GM21381 (cell line): Measurements from ENCODE around the gene CCND1.

Experiments used
- ATAC-seq: cut with Tn5 transposase; IDR thresholded peaks from one replicate; pipeline ENCODE4 v1.9.1; 2021; ENCODE audit warnings: mild to moderate bottlenecking, moderate library complexity; ENCODE audit not compliant: unreplicated experiment

The CCND1 gene

DNA sequence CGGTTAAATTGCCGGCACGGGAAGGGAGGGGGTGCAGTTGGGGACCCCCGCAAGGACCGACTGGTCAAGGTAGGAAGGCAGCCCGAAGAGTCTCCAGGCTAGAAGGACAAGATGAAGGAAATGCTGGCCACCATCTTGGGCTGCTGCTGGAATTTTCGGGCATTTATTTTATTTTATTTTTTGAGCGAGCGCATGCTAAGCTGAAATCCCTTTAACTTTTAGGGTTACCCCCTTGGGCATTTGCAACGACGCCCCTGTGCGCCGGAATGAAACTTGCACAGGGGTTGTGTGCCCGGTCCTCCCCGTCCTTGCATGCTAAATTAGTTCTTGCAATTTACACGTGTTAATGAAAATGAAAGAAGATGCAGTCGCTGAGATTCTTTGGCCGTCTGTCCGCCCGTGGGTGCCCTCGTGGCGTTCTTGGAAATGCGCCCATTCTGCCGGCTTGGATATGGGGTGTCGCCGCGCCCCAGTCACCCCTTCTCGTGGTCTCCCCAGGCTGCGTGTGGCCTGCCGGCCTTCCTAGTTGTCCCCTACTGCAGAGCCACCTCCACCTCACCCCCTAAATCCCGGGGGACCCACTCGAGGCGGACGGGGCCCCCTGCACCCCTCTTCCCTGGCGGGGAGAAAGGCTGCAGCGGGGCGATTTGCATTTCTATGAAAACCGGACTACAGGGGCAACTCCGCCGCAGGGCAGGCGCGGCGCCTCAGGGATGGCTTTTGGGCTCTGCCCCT lies 529 bp upstream of the CCND1 start:
- ATAC-seq: no peak

DNA sequence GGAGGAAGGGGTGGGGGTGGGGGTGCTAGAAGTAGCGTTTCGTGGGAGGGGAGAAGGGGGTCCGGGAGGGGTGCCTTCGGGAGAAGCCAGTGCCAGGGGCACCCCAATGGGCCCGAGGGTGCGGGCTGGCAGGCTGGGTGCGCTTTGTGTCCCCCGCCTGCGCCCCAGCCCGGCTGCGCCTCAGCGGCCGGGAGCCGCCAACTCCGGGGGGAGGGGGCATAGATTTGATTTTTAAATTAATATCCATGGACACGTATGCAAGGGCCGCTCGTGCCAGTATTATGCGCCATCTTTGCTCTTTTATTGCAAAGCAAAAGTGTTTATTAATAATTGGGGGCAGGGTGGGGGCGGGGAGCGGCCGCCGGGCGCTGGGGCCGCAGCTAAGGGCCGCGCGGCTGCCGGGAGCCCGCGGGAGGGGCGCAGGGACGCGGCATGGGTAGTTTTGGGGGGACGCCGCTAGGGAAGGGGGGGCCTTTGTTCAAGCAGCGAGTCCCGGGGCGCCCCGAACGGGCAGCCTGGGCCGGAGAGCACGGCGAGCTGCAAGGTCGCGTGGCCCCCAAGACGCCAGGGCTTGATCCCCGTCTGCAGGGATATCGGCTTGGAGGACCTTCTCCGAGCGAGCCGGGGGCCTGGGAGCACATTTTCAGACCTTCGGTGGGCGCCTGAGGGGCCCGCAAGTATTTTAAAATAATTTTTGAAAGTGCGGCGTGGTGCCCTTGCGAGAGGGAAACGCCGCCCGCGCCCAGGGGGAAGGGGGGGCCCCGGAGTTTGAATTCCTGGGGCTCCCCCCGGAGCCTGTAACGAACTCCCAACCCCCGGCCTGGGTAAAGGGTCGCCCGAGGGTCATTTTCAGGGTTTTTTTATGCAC lies 959 bp downstream of the CCND1 start:
- ATAC-seq: no peak

DNA sequence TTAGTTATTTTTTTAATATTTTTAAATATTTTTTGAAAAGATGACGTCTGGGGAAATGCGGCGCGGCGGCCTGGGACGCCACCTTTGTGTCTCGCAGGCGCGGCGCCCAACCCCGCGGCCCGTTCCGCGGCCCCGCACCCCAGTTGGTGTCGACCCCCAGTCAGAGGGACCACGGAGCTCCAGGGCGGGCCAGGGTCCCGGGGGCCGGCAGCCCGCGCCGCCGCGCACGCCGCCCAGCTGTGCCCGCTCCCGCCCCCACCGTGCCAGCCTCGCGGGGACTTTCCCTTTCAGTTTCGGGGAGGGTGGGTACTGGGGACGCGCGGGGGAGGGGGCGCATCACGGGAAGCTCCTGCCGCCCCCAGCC lies 1.6 kb downstream of the CCND1 start:
- peak; percentile 21 for ATAC-seq

DNA sequence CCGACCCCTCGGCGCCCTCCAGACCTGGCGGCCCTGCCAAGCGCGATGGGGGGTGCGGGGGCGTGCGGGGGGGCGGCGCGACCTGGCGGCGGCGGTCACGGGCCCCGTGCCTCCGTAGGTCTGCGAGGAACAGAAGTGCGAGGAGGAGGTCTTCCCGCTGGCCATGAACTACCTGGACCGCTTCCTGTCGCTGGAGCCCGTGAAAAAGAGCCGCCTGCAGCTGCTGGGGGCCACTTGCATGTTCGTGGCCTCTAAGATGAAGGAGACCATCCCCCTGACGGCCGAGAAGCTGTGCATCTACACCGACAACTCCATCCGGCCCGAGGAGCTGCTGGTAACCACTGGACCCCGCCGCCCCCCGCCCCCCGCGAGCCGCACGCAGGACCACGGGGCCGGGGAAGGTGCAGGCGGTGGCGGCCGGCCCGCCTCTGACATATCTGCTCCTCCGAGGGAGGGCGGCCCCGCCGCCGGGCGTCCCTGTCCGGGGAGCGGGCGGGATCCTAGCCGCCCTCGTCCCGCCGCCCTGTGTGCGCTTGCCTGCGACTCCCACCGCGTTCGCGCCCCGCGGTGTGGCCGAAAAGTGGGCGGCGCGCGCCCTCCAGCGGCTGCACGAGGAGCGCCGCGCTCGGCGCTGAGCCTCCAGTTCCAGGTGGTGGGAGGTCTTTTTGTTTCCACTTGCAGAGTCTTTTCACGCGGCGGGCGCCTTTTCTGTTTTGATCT lies 2.1 kb downstream of the CCND1 start:
- peak; percentile 39 for ATAC-seq

DNA sequence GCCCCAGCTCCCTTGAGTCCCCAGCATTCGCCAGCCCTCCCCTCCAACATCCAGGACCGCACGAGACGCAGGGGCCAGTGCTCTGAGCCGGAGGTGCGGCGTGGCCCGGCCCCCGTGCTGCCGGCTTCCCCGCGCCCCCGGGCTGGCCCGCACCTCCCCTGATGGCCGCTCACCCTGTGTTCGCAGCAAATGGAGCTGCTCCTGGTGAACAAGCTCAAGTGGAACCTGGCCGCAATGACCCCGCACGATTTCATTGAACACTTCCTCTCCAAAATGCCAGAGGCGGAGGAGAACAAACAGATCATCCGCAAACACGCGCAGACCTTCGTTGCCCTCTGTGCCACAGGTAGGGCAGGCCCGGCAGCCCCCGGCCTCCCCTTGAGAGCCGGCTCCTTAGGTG lies 2.7 kb downstream of the CCND1 start:
- no peak for ATAC-seq

DNA sequence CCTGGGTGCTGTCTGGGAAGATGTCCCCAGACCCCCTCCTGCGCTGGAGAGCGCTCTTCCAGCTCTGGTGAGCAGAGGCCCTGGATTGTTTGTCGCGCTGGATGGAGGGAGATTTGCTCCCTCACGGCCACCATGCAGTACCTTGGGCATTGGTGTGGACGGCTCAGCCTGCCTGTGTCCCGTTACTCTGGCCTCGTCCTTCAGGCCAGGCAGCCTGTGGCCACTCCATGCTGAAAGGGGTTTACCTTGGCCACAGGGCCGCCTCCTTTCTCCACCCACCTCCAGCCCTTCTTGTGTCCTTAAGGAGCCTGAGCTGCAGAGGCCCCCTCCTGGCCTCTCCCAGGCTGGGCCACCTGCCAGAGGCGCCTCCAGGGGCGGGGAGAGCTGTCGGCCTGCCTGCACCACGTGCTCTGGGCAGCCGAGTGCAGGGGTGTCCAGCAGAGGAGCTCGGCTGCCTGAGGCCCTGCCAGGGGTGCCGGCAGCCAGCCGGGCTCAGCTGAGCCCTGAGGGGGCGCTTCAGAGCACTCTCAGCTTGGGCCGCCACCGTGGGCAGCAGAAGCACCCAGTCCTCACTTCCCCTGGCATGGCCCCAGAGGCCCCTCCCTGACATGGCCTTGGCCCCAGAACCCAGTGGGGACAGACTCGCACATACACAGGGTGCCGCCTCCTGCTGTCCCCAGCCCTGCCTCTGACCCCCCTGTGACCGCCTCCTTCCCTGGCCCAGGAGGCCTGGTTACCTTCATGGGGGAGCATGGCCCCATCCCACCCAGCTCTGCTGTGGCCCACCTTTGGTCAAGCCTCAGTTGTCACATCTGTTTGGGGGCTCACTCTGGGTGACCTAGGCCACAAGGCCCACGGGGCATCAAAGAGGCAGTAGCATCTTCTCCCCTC lies 3.4 kb downstream of the CCND1 start:
- no peak for ATAC-seq

DNA sequence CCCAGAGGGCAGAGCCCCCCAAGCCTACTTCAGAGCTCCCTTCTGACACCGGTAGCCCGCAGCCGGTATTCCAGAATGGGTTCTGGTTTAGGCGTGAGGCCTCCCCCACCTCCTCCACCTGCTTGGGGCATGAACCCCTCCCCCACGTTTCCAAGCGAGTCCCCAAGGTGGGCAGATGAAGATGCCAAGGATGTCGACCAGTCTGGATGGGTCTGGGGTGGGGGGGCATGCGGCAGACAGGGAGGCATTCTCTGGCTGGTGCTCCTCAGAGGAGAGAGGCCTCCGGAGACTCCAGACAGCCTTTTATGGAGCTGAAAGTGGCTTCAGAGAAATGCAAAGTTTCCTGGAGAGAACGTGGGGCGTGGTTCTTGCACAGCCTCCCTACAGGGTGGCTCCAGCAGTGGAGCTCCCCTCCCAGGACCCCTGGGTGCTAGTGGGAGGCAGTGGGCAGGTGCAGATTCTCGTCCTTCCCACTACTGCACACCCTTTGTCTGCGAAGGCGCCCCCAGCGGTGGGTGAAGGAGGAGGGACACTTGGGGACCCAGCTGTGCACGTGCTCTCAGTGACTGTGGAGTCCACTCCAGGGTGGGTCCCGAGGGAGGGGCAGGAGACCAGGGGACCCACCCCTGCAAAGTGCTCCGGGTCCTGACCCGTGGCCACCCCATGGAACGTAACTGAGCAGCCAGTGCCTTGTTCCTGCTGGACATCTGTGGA lies 4.2 kb downstream of the CCND1 start:
- no peak for ATAC-seq

DNA sequence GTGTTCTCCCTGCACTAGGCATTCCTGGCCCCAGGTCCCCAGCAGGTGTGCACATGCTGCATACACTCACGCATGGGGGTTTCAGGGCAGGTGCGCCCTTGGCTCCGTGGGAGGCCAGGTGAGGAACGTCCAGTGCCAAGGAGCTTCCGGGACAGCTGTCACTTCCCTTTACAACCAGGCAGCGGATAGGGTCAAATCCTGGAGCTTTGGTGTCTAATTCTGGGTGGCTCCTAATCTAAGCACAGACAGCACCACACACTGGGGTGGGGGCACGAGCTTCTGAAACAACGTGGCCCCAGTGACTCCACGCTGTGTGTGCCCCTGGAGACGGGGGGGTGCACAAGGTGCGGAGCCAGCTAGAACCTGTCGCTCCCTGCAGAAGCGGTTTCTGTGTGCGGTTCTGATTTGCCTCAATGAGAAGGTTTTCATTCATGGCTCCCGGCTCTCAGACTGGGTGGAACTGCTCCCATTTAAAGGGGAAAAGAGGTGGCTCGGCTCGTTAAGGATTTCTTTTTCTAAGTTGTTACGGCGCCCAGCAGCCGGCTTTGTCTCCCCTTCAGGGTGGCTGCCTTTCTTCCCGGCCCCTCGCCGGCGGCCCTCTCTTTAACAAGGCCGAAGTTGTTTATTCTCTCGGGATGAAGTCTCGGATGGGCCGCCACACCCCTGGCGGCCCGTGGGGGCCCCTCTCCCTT lies 5.0 kb downstream of the CCND1 start:
- no peak for ATAC-seq

DNA sequence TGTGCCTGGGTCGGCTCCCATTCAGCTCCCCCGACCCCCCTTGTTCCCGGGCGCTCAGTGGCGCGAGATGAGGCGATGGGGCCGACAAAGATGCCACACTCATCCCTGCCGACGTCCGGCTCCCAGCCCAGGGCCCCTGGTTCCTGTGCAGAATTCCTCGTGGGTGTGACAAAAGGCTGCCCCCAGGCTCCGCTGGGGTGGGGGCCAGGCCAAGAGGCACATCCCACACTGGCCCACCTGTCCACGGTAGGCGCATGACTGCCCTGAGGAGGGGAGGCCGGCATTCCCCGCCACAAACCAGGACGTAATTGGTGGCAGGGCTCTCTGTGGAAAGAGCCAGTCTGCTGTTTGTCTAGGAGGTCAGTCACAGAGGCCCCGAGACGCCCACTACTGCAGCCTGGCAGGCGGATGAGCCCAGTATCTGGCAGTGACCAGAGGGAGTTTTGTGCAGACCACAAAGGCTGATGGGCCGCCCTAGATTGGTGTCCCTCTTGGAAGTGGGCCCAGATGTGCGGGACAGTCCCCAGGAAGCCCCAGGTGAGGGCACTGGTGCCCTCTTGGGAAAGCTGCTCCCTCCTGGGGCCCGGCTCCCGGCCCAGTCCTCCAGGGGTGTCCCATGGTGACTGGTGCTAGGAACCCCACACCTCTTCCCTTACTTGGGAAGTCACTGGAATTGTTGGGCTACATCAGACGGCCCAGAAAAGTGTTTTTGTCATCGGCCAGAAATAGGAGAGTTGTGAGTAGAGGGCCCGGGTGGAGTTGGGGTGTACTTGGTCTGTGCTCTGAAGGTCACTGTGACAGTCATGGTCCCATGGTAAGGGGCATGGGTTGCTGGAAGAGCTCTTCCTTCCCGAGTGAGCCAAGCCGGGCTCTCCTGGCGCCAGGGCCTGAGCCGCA lies 5.8 kb downstream of the CCND1 start:
- ATAC-seq: no peak

DNA sequence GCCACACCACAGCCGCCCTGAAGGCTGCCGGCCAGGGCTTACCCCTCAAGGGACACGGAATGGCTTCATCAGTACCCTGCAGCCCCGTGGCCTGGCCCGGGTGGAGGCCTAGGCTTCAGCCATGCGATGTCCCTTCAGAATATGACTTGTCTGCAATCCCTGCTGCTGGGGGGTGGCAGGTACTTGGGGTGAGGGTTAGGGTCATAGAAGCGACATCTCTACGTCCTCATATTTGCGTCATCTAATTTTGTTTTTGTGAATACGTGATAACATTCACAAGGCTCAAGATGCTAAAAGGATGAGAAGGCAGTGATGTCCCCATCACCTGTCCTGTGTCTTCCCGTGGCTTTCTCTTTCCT lies 6.4 kb downstream of the CCND1 start:
- no peak for ATAC-seq

DNA sequence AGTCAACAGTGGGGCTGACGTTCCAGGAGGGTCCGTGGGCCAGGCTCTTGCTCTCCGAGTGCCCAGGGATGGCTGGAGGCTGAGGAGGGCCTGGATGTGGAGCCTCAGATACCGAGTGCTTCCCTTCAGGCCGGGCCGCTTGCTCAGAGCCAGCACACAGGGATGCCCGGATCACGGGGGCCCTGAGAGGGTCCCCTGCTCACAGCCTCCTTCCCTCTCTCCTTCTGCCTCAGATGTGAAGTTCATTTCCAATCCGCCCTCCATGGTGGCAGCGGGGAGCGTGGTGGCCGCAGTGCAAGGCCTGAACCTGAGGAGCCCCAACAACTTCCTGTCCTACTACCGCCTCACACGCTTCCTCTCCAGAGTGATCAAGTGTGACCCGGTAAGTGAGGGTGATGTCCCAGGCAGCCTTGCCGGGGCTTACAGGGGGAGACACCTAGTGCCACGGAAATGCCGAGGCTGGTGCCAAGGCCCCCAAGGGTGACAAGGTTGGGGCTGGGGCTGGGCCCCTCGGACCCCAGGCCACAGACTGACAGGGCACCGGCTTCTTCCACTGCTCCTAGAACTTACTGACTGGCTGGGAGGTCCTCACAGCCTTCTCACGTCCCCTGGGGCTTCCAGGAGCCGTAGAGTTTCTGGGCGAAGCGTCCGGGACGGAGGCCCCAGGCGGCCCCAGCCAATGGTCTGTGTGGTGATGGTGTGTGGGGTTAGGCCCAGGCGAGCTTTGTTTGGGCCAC lies 7.0 kb downstream of the CCND1 start:
- no peak for ATAC-seq

DNA sequence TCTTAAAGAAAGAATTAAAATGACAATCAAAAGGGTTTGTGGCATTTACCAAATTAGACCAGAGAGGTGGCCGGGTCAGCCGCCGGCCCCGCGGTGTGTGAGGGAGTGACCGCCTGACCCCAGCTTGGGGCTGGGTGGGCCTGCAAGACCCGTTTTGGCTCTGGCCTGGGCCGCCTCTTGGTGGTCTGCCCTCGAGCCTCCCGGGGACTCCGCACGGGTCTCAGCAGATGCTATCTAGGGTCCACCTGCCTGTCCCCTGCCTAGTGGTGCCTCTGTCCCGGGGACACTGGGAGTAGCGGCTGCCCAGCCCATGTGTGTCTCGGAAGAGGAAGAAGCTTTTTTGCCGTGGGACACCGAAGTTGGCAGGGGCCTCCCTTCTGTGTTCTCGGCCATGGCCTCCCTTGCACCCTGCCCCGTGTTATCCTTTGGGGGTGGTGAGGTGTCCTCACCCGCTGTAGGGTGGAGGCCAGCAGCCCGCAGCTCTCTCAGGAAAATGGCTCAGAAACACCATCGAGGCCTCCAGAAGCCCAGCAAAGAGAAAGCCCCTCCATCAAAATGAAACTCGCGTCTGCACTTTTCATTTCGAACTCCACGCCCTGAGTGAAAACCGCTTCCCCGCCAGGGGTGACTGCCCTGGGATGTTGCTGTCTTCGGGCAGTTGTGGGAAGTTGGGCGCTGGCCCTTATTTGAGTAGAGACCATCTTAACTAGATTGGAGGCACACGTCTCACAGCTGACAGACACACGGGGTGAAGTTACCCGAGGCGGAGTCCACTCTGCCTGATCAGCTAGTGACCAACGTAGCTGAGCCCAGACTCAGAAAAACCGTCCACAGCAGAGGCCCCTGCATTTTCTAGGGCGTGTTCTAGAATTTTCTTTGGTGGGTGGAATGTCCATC lies 8.0 kb downstream of the CCND1 start:
- ATAC-seq: no peak

DNA sequence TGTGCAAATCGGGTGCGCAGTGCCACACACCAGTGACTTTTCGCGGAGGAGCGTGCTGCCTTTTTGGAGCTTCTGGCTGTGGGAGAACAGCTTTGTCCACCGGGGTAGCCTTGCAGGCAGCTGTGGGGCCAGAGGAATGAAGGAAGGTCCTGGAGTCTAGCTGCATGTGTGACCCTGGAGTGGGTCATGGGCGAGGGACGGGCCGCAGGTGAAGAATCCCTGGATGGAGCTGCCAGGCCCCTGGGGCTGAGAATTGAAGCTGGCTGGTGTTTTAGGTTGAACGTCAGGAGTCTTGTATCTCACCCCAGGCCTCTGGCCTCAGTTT lies 8.6 kb downstream of the CCND1 start:
- ATAC-seq: no peak

DNA sequence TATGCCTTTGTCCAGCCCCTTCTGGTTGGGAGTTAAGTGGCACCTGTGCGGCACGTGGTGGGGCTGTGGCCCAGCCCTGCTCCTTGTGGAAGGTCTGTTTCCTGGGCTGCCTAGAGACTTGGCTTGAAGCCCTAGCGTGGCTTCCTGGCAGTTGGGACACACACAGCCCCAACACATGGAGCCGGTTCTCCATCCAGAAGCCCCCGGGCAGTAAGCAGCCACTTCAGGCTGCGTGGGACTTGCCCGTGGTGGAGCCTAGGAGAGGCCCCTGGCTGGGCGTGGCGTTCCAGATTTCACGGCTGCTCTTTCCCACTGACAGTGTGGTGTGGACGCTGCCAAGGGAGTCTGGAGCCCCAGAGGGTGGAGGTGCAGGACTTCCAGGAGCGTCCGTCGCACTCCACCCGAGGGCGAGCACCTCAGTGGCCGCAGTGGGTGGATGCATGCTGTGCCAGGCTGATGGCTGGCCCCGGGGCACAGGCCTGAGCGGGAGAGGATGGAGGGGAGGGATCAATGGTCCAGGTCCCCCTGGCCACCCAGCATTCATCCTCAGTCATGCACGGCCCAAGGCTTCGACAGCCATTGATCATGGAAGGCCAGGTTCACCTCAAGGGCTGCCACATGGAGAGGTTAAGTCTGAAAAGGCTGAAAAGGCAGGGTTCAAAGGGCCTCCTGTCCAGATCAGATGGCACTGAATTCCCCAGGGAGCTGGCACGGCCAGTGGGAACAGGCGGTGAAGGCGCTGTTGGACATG lies 9.3 kb downstream of the CCND1 start:
- ATAC-seq: no peak

DNA sequence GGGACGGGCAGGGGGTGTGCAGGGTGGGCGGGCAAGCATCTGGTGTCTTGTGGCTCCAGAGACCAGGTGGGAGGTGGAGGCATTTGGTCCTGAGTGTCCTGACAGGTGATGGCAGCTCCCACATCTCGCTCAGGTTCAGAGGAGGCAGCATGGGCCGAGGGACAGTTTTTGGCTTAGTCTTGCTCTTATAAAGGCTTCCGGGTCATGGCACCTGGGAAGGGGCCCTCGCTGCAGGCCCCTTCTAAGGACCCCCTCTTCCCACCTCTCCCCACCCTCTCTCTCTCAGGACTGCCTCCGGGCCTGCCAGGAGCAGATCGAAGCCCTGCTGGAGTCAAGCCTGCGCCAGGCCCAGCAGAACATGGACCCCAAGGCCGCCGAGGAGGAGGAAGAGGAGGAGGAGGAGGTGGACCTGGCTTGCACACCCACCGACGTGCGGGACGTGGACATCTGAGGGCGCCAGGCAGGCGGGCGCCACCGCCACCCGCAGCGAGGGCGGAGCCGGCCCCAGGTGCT lies 9.9 kb downstream of the CCND1 start:
- ATAC-seq: no peak
